ENCODE results near the gene AP3M1. TPM values are rescaled to one million over a fixed set of nuclear protein-coding genes. Genes with fewer than 3 reads are reported as not detected.

AP3M1 gene
- total RNA-seq, 1 experiment from 2014 or later = 59.4 TPM

- Histone ChIP-seq H3K79me2 (ENCODE audit: low read depth) (no peaks in the 10 kb centered on the region), H3K27ac (no peak overlapping the region), H3K9me3 (ENCODE audit: insufficient read depth, low read depth) (no peaks in the 10 kb centered on the region), H4K20me1 (ENCODE audit: insufficient read depth) (no peaks in the 10 kb centered on the region), H3K9me2 (ENCODE audit: insufficient read depth) (no peaks in the 10 kb centered on the region), H3K4me2 (no peak overlapping the region), H3K27me3 (ENCODE audit: insufficient read depth, low read depth) (no peaks in the 10 kb centered on the region), H3F3A (ENCODE audit: insufficient read depth, low read depth) (peaks cover 51% of the 10 kb centered on the region), H3K36me3 (ENCODE audit: low read depth) (peaks cover 38% of the 10 kb centered on the region), H2AFZ (no peak overlapping the region), H3K4me3 (no peak overlapping the region), H3K4me1 (replicated peaks; ENCODE audit: insufficient read depth) (no peaks in the 10 kb centered on the region)
- BruUV-seq (replicated peaks) = no TSS peak
- TF ChIP-seq EZH2 (IDR thresholded peaks at IDR 0.05; ENCODE audit: low read depth) = no peak
- TF ChIP-seq CTCF (conservative IDR thresholded peaks at IDR 0.05) = peak; percentile 74
- CTCF ChIA-PET = interaction anchor here (1.1 kb wide), 1 partner anchor 218 kb away, joined by 4 read pairs; no protein-coding TSS in a partner anchor
- POLR2A ChIA-PET (ENCODE audit: unreplicated experiment) = interaction anchor here (0.6 kb wide), 1 partner anchor 217 kb away, joined by 3 read pairs; no protein-coding TSS in a partner anchor
- no peak for DNase-seq
- intact Hi-C loops (cut with micrococcal nuclease; ENCODE audit: unreplicated experiment) = loop anchor here (2.0 kb wide), 1 partner anchor 217 kb away; no protein-coding TSS in a partner anchor
Observed at GRCh38 chr10:74103560-74104258, 46.9 kb downstream of the AP3M1 start.

GRCh38 chr10:74099836-74100235 is 50.8 kb downstream of the AP3M1 start:
- Histone ChIP-seq H3K4me1 (replicated peaks; ENCODE audit: insufficient read depth) (no peaks in the 10 kb centered on the region), H3K9me3 (ENCODE audit: insufficient read depth, low read depth) (no peaks in the 10 kb centered on the region), H3K9me2 (ENCODE audit: insufficient read depth) (no peaks in the 10 kb centered on the region), H4K20me1 (ENCODE audit: insufficient read depth) (no peaks in the 10 kb centered on the region), H3F3A (ENCODE audit: insufficient read depth, low read depth) (peaks cover 58% of the 10 kb centered on the region), H2AFZ (no peak overlapping the region), H3K27ac (0 out of 2 replicates have a peak overlapping the region, but pooled peaks have one; percentile 3), H3K4me3 (no peak overlapping the region), H3K36me3 (ENCODE audit: low read depth) (peaks cover 45% of the 10 kb centered on the region), H3K4me2 (no peak overlapping the region), H3K27me3 (ENCODE audit: insufficient read depth, low read depth) (no peaks in the 10 kb centered on the region), H3K79me2 (ENCODE audit: low read depth) (no peaks in the 10 kb centered on the region)
- CTCF ChIA-PET = no interaction called here
- no TSS peak for BruUV-seq (replicated peaks)
- no peak for TF ChIP-seq CTCF (conservative IDR thresholded peaks at IDR 0.05)
- no peak for TF ChIP-seq EZH2 (IDR thresholded peaks at IDR 0.05; ENCODE audit: low read depth)
- no peak for DNase-seq
- POLR2A ChIA-PET (ENCODE audit: unreplicated experiment) = interaction anchor here (0.5 kb wide), 1 partner anchor 20 kb away, joined by 3 read pairs; no protein-coding TSS in a partner anchor
- intact Hi-C loops (cut with micrococcal nuclease; ENCODE audit: unreplicated experiment) = no loop called here

- H3F3A ChIP-seq (ENCODE audit: insufficient read depth, low read depth) = peaks cover 61% of the 10 kb centered on the region
- no peak overlapping the region for H3K4me2 ChIP-seq
- DNase-seq = no peak
- POLR2A ChIA-PET (ENCODE audit: unreplicated experiment) = interaction anchor here (0.5 kb wide), 1 partner anchor 21 kb away, joined by 3 read pairs; no protein-coding TSS in a partner anchor
- no peak overlapping the region for H2AFZ ChIP-seq
- CTCF ChIA-PET = no interaction called here
- no TSS peak for BruUV-seq (replicated peaks)
- no peaks in the 10 kb centered on the region for H4K20me1 ChIP-seq (ENCODE audit: insufficient read depth)
- peaks cover 45% of the 10 kb centered on the region for H3K36me3 ChIP-seq (ENCODE audit: low read depth)
- H3K27ac ChIP-seq = no peak overlapping the region
- no peaks in the 10 kb centered on the region for H3K4me1 ChIP-seq (replicated peaks; ENCODE audit: insufficient read depth)
- H3K9me3 ChIP-seq (ENCODE audit: insufficient read depth, low read depth) = no peaks in the 10 kb centered on the region
- no peak overlapping the region for H3K4me3 ChIP-seq
- no peaks in the 10 kb centered on the region for H3K9me2 ChIP-seq (ENCODE audit: insufficient read depth)
- no peaks in the 10 kb centered on the region for H3K27me3 ChIP-seq (ENCODE audit: insufficient read depth, low read depth)
- no peaks in the 10 kb centered on the region for H3K79me2 ChIP-seq (ENCODE audit: low read depth)
- TF ChIP-seq EZH2 (IDR thresholded peaks at IDR 0.05; ENCODE audit: low read depth) (no peak), CTCF (conservative IDR thresholded peaks at IDR 0.05) (no peak)
- intact Hi-C loops (cut with micrococcal nuclease; ENCODE audit: unreplicated experiment) = no loop called here
Observed at GRCh38 chr10:74099420-74099819, 51.2 kb downstream of the AP3M1 start.
